Neural cell (in vitro differentiated cells): ENCODE results near the gene COL4A2. TPM values are rescaled to one million over a fixed set of nuclear protein-coding genes. Genes with fewer than 3 reads are reported as not detected.

ENCODE experiments used
- H2AFZ ChIP-seq: fragments of 200-600, 300-800 bp; sonication (generic), shearing (Covaris generic); 2 replicates; pipeline ENCODE4 v1.6.0; 2014; ENCODE audit warnings: low read depth, mild to moderate bottlenecking, antibody characterized with exemption, low read length, moderate library complexity
- H3F3A ChIP-seq: fragments of 200-600 bp; shearing (Covaris generic); 2 replicates; pipeline ENCODE4 v1.6.1; 2016; ENCODE audit warnings: mild to moderate bottlenecking, moderate library complexity, mixed read lengths, antibody characterized with exemption, low read length; ENCODE audit not compliant: insufficient read depth, poor library complexity, severe bottlenecking
- H3K27ac ChIP-seq: fragments of 200-600, 300-800 bp; sonication (generic), shearing (Covaris generic); 2 replicates; pipeline ENCODE4 v1.5.1; 2014; ENCODE audit warnings: mild to moderate bottlenecking, low read length, moderate library complexity
- H3K27me3 ChIP-seq: fragments of 300-800, 200-600 bp; sonication (generic), shearing (Covaris generic); 2 replicates; pipeline ENCODE4 v1.6.0; 2014; ENCODE audit warnings: mild to moderate bottlenecking, low read depth, low read length, moderate library complexity; ENCODE audit not compliant: insufficient read depth
- H3K36me3 ChIP-seq: fragments of 300-800, 200-600 bp; sonication (generic), shearing (Covaris generic); 2 replicates; pipeline ENCODE4 v1.5.1; 2014; ENCODE audit warnings: mild to moderate bottlenecking, antibody characterized with exemption, low read length, moderate library complexity; ENCODE audit not compliant: insufficient read depth
- H3K4me2 ChIP-seq: fragments of 300-800, 200-600 bp; sonication (generic), shearing (Covaris generic); 2 replicates; pipeline ENCODE4 v1.6.0; 2014; ENCODE audit warnings: mild to moderate bottlenecking, low read length
- H3K4me3 ChIP-seq: fragments of 300-800, 200-600 bp; sonication (generic), shearing (Covaris generic); 2 replicates; pipeline ENCODE4 v1.5.1; 2014; ENCODE audit warnings: mild to moderate bottlenecking, low read length, moderate library complexity
- H3K79me2 ChIP-seq: fragments of 200-600 bp; shearing (Covaris generic); replicated peaks from 2 replicates; pipeline ENCODE4 v1.6.0; 2014; ENCODE audit warnings: mild to moderate bottlenecking, low read length, moderate library complexity; ENCODE audit not compliant: insufficient read depth
- H3K9ac ChIP-seq: fragments of 300-800, 200-600 bp; sonication (generic), shearing (Covaris generic); 2 replicates; pipeline ENCODE4 v1.6.1; 2016; ENCODE audit warnings: mild to moderate bottlenecking, low read length, mixed read lengths
- H3K9me2 ChIP-seq: fragments of 200-600 bp; shearing (Covaris generic); 2 replicates; pipeline ENCODE4 v1.6.1; 2016; ENCODE audit warnings: mild to moderate bottlenecking, low read length, mixed read lengths; ENCODE audit not compliant: insufficient read depth
- H3K9me3 ChIP-seq: fragments of 200-600, 300-800 bp; sonication (generic), shearing (Covaris generic); 2 replicates; pipeline ENCODE4 v1.6.1; 2016; ENCODE audit warnings: mild to moderate bottlenecking, mixed run types, low read length, moderate library complexity, mixed read lengths
- H4K20me1 ChIP-seq: fragments of 200-600 bp; shearing (Covaris generic); 2 replicates; pipeline ENCODE4 v1.6.1; 2016; ENCODE audit warnings: mild to moderate bottlenecking, mixed run types; ENCODE audit not compliant: insufficient read depth
- EP300 ChIP-seq: fragments of 450-650 bp; conservative IDR thresholded peaks from 2 replicates; pipeline ENCODE4 v1.6.1; 2014; ENCODE audit warnings: antibody characterized with exemption, mild to moderate bottlenecking, moderate library complexity; ENCODE audit not compliant: poor library complexity, severe bottlenecking
- EZH2 ChIP-seq: fragments of 200-600, 300-800 bp; shearing (Covaris generic), sonication (generic); IDR thresholded peaks from 2 replicates; pipeline ENCODE4 v1.6.1; 2014; ENCODE audit warnings: antibody characterized with exemption, low read length, borderline replicate concordance, mild to moderate bottlenecking; ENCODE audit not compliant: insufficient read depth, poor library complexity, severe bottlenecking
- MXI1 ChIP-seq: fragments of 450-650 bp; conservative IDR thresholded peaks from 2 replicates; pipeline ENCODE4 v1.6.1; 2014; ENCODE audit warnings: antibody characterized with exemption, mild to moderate bottlenecking; ENCODE audit not compliant: poor library complexity, severe bottlenecking
- POLR2AphosphoS5 ChIP-seq: IDR thresholded peaks from 2 replicates; pipeline ENCODE4 v1.6.1; 2012
- RAD21 ChIP-seq: fragments of 450-650 bp; conservative IDR thresholded peaks from 2 replicates; pipeline ENCODE4 v1.6.1; 2014; ENCODE audit warnings: antibody characterized with exemption, mild to moderate bottlenecking, moderate library complexity
- REST ChIP-seq: IDR thresholded peaks from 2 replicates; pipeline ENCODE4 v1.6.1; 2012; ENCODE audit warnings: borderline replicate concordance
- SMC3 ChIP-seq: fragments of 450-650 bp; conservative IDR thresholded peaks from 2 replicates; pipeline ENCODE4 v1.6.1; 2014; ENCODE audit warnings: antibody characterized with exemption, mild to moderate bottlenecking, moderate library complexity; ENCODE audit not compliant: poor library complexity
- TAF1 ChIP-seq: IDR thresholded peaks from 2 replicates; pipeline ENCODE4 v1.6.1; 2012; ENCODE audit warnings: low read depth
- polyA plus RNA-seq: library from polyadenylated mRNA; depleted of rRNA; stranded (reverse); fragments of >200 nt; gene quantifications from 2 replicates; pipeline ENCODE4 v1.2.3, GENCODE V29; 2014
- TF ChIP-seq, protein P1 (sequence below): fragments of 450-650 bp; IDR thresholded peaks from 2 replicates; pipeline ENCODE4 v1.5.1; 2014; ENCODE audit warnings: antibody characterized with exemption, mild to moderate bottlenecking, moderate library complexity; ENCODE audit not compliant: poor library complexity, severe bottlenecking

The COL4A2 gene
- polyA plus RNA-seq, 1 donor from 2014 or later, result 30.8 TPM

DNA sequence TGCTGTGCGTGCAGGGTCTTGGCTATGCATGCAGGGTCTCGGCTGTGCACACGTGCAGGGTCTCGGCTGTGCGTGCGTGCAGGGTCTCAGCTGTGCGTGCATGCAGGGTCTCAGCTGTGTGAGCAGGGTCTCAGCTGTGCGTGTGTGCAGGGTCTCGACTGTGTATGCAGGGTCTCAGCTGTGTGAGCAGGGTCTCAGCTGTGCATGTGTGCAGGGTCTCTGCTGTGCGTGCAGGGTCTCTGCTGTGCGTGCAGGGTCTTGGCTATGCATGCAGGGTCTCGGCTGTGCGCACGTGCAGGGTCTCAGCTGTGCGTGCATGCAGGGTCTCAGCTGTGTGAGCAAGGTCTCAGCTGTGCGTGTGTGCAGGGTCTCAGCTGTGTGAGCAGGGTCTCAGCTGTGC is 212.0 kb downstream of the COL4A2 start:
- no peak overlapping the region for H3K4me2 ChIP-seq
- no peaks in the 10 kb centered on the region for H3F3A ChIP-seq
- H2AFZ ChIP-seq, result no peak overlapping the region
- no peaks in the 10 kb centered on the region for H3K79me2 ChIP-seq
- no peaks in the 10 kb centered on the region for H3K36me3 ChIP-seq
- H3K9ac ChIP-seq, result no peak overlapping the region
- H3K27me3 ChIP-seq, result no peaks in the 10 kb centered on the region
- no peaks in the 10 kb centered on the region for H3K9me3 ChIP-seq
- H4K20me1 ChIP-seq, result no peaks in the 10 kb centered on the region
- no peaks in the 10 kb centered on the region for H3K9me2 ChIP-seq
- no peak for TF ChIP-seq RAD21
- TF ChIP-seq SMC3, result no peak
- no peak for TF ChIP-seq REST
- no peak for TF ChIP-seq TAF1
- TF ChIP-seq EZH2, result no peak
- TF ChIP-seq, protein P1, sequence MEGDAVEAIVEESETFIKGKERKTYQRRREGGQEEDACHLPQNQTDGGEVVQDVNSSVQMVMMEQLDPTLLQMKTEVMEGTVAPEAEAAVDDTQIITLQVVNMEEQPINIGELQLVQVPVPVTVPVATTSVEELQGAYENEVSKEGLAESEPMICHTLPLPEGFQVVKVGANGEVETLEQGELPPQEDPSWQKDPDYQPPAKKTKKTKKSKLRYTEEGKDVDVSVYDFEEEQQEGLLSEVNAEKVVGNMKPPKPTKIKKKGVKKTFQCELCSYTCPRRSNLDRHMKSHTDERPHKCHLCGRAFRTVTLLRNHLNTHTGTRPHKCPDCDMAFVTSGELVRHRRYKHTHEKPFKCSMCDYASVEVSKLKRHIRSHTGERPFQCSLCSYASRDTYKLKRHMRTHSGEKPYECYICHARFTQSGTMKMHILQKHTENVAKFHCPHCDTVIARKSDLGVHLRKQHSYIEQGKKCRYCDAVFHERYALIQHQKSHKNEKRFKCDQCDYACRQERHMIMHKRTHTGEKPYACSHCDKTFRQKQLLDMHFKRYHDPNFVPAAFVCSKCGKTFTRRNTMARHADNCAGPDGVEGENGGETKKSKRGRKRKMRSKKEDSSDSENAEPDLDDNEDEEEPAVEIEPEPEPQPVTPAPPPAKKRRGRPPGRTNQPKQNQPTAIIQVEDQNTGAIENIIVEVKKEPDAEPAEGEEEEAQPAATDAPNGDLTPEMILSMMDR, result no peak
- TF ChIP-seq POLR2AphosphoS5, result no peak
- no peak for TF ChIP-seq MXI1
- no peak overlapping the region for H3K27ac ChIP-seq
- no peak overlapping the region for H3K4me3 ChIP-seq

DNA sequence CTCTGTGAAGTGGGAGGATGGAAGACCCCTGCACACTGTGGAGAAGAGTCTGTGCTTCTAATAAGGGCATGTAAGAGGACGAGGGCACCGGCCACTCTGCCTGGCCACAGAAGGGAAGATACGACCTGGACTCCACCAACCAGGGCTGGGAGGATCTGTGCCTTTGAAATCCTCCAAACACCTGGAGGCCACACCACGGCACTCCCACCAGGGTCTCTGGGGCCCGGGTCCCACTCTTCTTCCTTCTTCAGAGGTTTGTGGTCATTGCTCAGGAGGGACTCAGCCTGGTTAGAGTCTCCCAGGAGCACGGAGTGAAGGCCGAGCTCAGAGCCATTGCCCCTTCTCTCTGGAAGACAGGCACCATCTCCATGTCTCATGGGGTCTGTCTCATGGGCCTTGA is 212.4 kb downstream of the COL4A2 start:
- Histone ChIP-seq H3K4me2 (no peak overlapping the region), H3K9me3 (no peaks in the 10 kb centered on the region), H3K27me3 (no peaks in the 10 kb centered on the region), H3K79me2 (no peaks in the 10 kb centered on the region), H3F3A (no peaks in the 10 kb centered on the region), H2AFZ (no peak overlapping the region), H3K36me3 (no peaks in the 10 kb centered on the region), H3K27ac (no peak overlapping the region), H3K4me3 (no peak overlapping the region), H4K20me1 (no peaks in the 10 kb centered on the region), H3K9me2 (no peaks in the 10 kb centered on the region), H3K9ac (no peak overlapping the region)
- TF ChIP-seq EP300, result no peak
- no peak for TF ChIP-seq EZH2
- TF ChIP-seq POLR2AphosphoS5, result no peak
- no peak for TF ChIP-seq SMC3
- no peak for TF ChIP-seq MXI1
- no peak for TF ChIP-seq RAD21
- no peak for TF ChIP-seq TAF1
- TF ChIP-seq, protein P1, result no peak
- TF ChIP-seq REST, result no peak
